ENCODE data around the gene JUP.

The JUP gene

DNA sequence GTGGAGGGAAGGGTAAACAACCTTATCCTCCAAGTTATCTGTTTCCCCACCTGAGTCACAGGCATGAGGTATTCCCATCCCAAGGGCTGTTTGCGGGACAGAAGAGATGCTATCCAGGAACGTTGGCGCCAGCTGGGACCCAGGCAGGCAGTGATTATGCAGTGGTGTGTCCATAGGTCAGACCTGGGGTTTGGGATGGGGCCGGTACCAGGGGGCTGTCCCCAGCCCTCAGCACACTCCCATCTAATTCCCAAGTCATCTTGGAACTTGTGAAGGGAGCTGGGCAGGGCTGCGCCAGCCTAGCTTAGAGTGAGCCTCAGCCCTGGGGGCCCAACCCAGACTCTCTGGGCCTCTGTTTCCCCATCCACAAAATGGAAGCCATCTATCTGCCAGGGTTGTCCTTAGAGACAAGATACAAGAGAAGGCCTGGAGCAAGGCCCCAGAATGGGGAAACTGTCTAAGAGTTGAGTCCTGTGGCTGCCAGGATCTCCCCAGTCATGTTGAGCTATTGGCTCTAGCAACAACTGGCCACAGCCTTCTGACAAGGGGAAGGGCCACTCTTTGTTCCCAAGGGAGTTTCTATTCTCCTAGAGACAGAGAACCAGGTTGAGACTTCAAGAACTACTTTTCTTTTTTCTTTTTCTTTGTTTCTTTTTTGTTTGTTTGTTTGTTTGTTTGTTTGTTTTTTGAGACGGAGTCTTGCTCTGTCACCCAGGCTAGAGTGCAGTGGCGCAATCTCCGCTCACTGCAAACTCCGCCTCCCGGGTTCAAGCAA is 9.8 kb upstream of the JUP start:
- H3K36me3 ChIP-seq = no peaks in the 10 kb centered on the region
- no peak overlapping the region for H3K27ac ChIP-seq
- H3K27me3 ChIP-seq (ENCODE audit: insufficient read depth, low read depth, severe bottlenecking) = no peaks in the 10 kb centered on the region
- no peaks in the 10 kb centered on the region for H3K9me3 ChIP-seq (ENCODE audit: severe bottlenecking)
- TF ChIP-seq, protein P1, sequence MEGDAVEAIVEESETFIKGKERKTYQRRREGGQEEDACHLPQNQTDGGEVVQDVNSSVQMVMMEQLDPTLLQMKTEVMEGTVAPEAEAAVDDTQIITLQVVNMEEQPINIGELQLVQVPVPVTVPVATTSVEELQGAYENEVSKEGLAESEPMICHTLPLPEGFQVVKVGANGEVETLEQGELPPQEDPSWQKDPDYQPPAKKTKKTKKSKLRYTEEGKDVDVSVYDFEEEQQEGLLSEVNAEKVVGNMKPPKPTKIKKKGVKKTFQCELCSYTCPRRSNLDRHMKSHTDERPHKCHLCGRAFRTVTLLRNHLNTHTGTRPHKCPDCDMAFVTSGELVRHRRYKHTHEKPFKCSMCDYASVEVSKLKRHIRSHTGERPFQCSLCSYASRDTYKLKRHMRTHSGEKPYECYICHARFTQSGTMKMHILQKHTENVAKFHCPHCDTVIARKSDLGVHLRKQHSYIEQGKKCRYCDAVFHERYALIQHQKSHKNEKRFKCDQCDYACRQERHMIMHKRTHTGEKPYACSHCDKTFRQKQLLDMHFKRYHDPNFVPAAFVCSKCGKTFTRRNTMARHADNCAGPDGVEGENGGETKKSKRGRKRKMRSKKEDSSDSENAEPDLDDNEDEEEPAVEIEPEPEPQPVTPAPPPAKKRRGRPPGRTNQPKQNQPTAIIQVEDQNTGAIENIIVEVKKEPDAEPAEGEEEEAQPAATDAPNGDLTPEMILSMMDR (IDR thresholded peaks at IDR 0.05; ENCODE audit: low read depth, low read length) = no peak
- DNase-seq = no peak
- no peak overlapping the region for H3K4me3 ChIP-seq (ENCODE audit: low read depth, low read length)

DNA sequence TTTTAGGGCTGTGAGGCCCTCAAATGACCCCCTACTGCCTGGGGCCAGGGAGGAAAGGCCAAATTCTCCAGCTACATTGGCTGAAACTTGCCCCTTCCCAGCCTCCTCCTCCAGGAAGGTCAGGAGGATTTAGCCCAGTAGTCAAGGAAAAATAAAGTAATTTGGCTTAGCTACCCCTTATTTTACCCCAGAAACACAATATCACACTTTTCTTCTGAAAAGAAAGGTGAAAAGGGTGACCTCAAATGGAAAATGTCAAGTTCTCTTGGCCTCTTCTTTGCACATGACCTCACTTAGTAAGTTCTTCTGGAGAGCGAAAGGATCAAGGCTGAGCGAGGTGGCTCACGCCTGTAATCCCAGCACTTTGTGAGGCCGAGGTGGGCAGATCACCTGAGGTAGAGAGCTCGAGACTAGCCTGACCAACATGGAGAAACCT is 8.0 kb upstream of the JUP start:
- no peak overlapping the region for H3K4me3 ChIP-seq (ENCODE audit: low read depth, low read length)
- TF ChIP-seq, protein P1 (IDR thresholded peaks at IDR 0.05; ENCODE audit: low read depth, low read length) = no peak
- no peaks in the 10 kb centered on the region for H3K36me3 ChIP-seq
- H3K9me3 ChIP-seq (ENCODE audit: severe bottlenecking) = no peaks in the 10 kb centered on the region
- no peaks in the 10 kb centered on the region for H3K27me3 ChIP-seq (ENCODE audit: insufficient read depth, low read depth, severe bottlenecking)
- no peak for DNase-seq
- H3K27ac ChIP-seq = no peak overlapping the region

DNA sequence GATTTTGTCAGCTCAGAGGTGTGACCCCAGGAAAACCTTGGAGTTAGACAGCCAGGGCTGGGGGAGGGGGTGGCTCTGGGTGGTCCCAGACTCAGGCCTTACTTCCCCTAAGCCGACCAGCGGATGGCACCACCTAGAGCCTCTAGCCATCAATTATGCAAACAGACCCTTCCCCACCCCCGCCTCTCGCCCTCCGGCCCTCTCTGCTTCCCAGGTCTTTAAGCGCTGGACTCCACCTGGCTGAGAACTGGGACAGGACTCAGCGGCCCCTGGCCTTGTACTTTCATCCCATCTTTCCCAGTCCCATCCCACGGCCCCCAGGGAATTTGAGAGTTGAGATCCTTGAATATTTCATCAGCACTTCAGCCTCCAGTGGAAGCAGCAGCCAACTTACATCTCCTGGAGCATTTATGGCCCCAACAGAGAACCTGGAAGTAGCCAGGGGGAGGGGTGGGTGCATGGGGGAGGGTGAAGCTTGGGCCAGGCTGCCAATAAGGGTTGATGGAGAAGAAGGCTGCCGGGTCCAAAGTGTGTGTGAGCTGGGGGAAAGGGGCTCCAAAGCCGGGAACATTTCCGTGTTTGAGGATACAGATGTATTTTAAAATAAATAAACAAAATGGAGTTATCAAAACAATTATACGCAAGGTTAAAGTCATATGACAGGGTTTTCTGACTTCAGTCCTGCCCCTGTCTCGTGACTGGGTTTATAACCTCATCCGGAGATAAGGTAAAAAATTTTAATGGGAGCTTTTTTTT is 7.5 kb upstream of the JUP start:
- H3K4me3 ChIP-seq (ENCODE audit: low read depth, low read length) = no peak overlapping the region

DNA sequence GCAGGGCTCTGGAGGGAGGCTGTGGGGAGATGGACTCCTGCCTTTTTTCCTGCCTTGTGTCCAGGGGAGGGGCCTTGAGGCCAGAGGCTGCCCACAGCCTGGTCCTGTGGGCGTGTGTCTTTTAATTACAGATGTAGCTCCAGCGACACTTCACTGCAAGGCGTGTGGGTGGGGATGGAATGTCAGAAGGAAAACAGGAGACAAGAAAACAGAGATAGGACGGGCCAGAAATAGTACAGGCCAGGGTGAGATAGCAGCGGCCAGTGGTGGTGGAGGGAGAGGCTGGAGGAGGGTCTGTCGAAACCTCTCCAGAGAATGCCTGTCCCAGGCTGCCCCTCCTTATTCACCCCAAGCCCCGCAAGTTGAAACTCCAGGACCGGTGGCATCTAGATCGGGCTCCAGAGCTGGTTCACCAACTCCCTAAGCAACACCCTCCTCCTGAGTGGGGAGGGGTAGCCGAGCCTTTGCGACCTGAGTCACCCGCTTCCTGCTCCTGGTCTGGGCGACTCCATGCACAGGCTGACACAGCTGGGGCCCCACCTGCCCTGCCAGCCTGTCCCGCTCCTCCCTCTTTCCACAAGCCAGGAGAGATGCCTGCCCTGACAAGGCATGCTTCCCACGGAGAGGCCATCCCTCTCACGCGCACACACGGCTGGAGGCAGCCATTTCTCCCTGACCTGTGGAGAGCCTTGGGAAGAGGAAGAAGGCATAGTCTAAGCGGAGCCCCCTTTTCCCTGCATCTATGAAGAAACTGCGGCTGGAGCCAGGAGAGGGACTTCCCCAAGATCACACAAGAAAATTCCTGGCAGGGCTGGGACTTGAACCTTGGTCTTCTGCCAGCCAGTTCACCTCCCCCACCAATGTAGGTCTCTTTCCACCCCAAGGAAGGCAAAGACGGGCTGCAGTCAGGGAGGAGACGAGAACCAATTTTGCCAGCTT is 6.6 kb upstream of the JUP start:
- H3K36me3 ChIP-seq = no peaks in the 10 kb centered on the region
- H3K4me3 ChIP-seq (ENCODE audit: low read depth, low read length) = no peak overlapping the region
- TF ChIP-seq, protein P1 (IDR thresholded peaks at IDR 0.05; ENCODE audit: low read depth, low read length) = no peak
- H3K27me3 ChIP-seq (ENCODE audit: insufficient read depth, low read depth, severe bottlenecking) = no peaks in the 10 kb centered on the region
- H3K27ac ChIP-seq = no peak overlapping the region
- no peaks in the 10 kb centered on the region for H3K9me3 ChIP-seq (ENCODE audit: severe bottlenecking)
- DNase-seq = no peak

More for the DNA sequence above, 7.5 kb upstream of the JUP start:
- H3K9me3 ChIP-seq (ENCODE audit: severe bottlenecking) = no peaks in the 10 kb centered on the region
- TF ChIP-seq, protein P1 (IDR thresholded peaks at IDR 0.05; ENCODE audit: low read depth, low read length) = no peak
- H3K27ac ChIP-seq = no peak overlapping the region; the same call in 1 of the 2 replicates
- DNase-seq = no peak
- H3K36me3 ChIP-seq = no peaks in the 10 kb centered on the region
- H3K27me3 ChIP-seq (ENCODE audit: insufficient read depth, low read depth, severe bottlenecking) = no peaks in the 10 kb centered on the region

DNA sequence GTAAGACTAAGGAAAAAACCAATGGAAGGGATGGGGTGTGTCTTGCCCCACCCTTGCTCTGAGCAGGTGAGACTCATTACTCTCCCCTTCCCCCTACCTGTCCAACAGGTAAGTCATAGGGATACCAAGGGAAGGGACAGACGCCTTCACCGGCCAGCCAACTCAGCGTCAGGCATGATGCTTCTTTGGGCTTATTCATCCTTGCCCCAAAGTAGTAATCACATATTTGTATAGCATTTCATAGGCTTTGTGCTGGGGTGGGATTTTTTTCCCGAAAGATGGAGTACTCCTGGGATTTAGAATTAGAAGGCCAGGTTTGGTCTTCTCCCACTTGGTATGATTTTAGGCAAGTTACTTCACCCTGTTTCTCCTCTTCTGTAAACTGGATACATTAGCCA is 509 bp upstream of the JUP start:
- Histone ChIP-seq H3K36me3 (peaks cover 3% of the 10 kb centered on the region; the same call in 1 of the 2 replicates), H3K27me3 (ENCODE audit: insufficient read depth, low read depth, severe bottlenecking) (no peaks in the 10 kb centered on the region), H3K9me3 (ENCODE audit: severe bottlenecking) (no peaks in the 10 kb centered on the region), H3K4me3 (ENCODE audit: low read depth, low read length) (no peak overlapping the region), H3K27ac (no peak overlapping the region)
- TF ChIP-seq, protein P1 (IDR thresholded peaks at IDR 0.05; ENCODE audit: low read depth, low read length) = no peak
- DNase-seq = no peak
